Measurements from ENCODE around the gene CHTF18. TPM values are rescaled to one million over a fixed set of nuclear protein-coding genes. Genes with fewer than 3 reads are reported as not detected.

CHTF18 gene
- total and polyA plus RNA-seq, 2 experiments from 2014 or later, result 61.3 to 129 TPM

- peaks cover 38% of the 10 kb centered on the region for H3K36me3 Mint-ChIP-seq (ENCODE audit: low read depth)
- DNase-seq (ENCODE audit: low spot score) (no peak), ATAC-seq (no peak)
- no peaks in the 10 kb centered on the region for H3K4me1 ChIP-seq (ENCODE audit: insufficient read depth)
- no peak overlapping the region for H3K4me3 Mint-ChIP-seq
- no peaks in the 10 kb centered on the region; the same call in 1 of the 2 replicates for H3K36me3 ChIP-seq (ENCODE audit: insufficient read depth)
- no peak overlapping the region for H3K27ac ChIP-seq (ENCODE audit: low read depth)
- H3K27ac Mint-ChIP-seq, result no peak overlapping the region
- H3K4me3 ChIP-seq, result no peak overlapping the region
- H3K4me1 Mint-ChIP-seq, result no peaks in the 10 kb centered on the region
- TF ChIP-seq ZNF331 (CRISPR knock-in tag; IDR thresholded peaks at IDR 0.05; ENCODE audit: low read depth), result no peak
- TF ChIP-seq REST (IDR thresholded peaks at IDR 0.05; ENCODE audit: unreplicated experiment), result no peak
- TF ChIP-seq CTCF (conservative IDR thresholded peaks at IDR 0.05; ENCODE audit: low read depth in 2 of 2), result no peak
- TF ChIP-seq STAT1 (IDR thresholded peaks at IDR 0.05; ENCODE audit: unreplicated experiment), result no peak
- TF ChIP-seq ETS1 (IDR thresholded peaks at IDR 0.05), result no peak
- no peak for TF ChIP-seq ZNF114 (CRISPR knock-in tag; IDR thresholded peaks at IDR 0.05)
- TF ChIP-seq NANOG (IDR thresholded peaks at IDR 0.05; ENCODE audit: borderline replicate concordance), result no peak
- no peak for TF ChIP-seq EZH2phosphoT487 (IDR thresholded peaks at IDR 0.05; ENCODE audit: unreplicated experiment)
- no peak for TF ChIP-seq CREB1 (CRISPR knock-in tag; IDR thresholded peaks at IDR 0.05; ENCODE audit: low read depth)
- no peak for TF ChIP-seq EZH2 (IDR thresholded peaks at IDR 0.05; ENCODE audit: low read depth, unreplicated experiment)
- no peak for TF ChIP-seq ZNF462 (CRISPR knock-in tag; IDR thresholded peaks at IDR 0.05)
- TF ChIP-seq JUNB (IDR thresholded peaks at IDR 0.05; ENCODE audit: unreplicated experiment), result no peak
- no peak for TF ChIP-seq POLR2AphosphoS5 (IDR thresholded peaks at IDR 0.05; ENCODE audit: low read depth)
- H3K27me3 Mint-ChIP-seq (ENCODE audit: insufficient read depth, low read depth, poor library complexity), result peaks cover 17% of the 10 kb centered on the region
- H3K9me3 Mint-ChIP-seq, result no peaks in the 10 kb centered on the region; the same call in 1 of the 3 replicates
- H3K4me2 ChIP-seq, result no peak overlapping the region
- H3K9me2 ChIP-seq (ENCODE audit: insufficient read depth), result no peaks in the 10 kb centered on the region
- peaks cover under 1% of the 10 kb centered on the region; the same call in 1 of the 2 replicates for H3K79me2 ChIP-seq (replicated peaks; ENCODE audit: insufficient read depth)
- H4K20me1 ChIP-seq (replicated peaks; ENCODE audit: insufficient read depth), result peaks cover 9% of the 10 kb centered on the region
- no peak overlapping the region for H2AFZ ChIP-seq
- no peaks in the 10 kb centered on the region for H3F3A ChIP-seq (replicated peaks; ENCODE audit: low read depth)
- H3K27me3 ChIP-seq (ENCODE audit: insufficient read depth), result no peaks in the 10 kb centered on the region
Observed at GRCh38 chr16:794853-795466, 6.5 kb downstream of the CHTF18 start.
